22Rv1 (cell line): Measurements from ENCODE around the gene SCN4A.

Experiments used
- ZFX ChIP-seq: fragments of 450-650 bp; IDR thresholded peaks from 2 replicates; pipeline ENCODE4 v1.6.1; 2017; ENCODE audit warnings: antibody characterized with exemption, borderline replicate concordance
- TF ChIP-seq, protein P1 (sequence below): fragments of 450-650 bp; IDR thresholded peaks from 2 replicates; pipeline ENCODE4 v1.5.1; 2017; ENCODE audit warnings: mild to moderate bottlenecking

- TF ChIP-seq, protein P1, sequence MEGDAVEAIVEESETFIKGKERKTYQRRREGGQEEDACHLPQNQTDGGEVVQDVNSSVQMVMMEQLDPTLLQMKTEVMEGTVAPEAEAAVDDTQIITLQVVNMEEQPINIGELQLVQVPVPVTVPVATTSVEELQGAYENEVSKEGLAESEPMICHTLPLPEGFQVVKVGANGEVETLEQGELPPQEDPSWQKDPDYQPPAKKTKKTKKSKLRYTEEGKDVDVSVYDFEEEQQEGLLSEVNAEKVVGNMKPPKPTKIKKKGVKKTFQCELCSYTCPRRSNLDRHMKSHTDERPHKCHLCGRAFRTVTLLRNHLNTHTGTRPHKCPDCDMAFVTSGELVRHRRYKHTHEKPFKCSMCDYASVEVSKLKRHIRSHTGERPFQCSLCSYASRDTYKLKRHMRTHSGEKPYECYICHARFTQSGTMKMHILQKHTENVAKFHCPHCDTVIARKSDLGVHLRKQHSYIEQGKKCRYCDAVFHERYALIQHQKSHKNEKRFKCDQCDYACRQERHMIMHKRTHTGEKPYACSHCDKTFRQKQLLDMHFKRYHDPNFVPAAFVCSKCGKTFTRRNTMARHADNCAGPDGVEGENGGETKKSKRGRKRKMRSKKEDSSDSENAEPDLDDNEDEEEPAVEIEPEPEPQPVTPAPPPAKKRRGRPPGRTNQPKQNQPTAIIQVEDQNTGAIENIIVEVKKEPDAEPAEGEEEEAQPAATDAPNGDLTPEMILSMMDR: no peak
- no peak for TF ChIP-seq ZFX
Measured at GRCh38 chr17:63927464-63928171, 45.1 kb downstream of the SCN4A start.
